Neural crest cell (in vitro differentiated cells): Measurements from ENCODE around the gene EXOSC7. TPM values are rescaled to one million over a fixed set of nuclear protein-coding genes. Genes with fewer than 3 reads are reported as not detected.
"Not testable (repeated sequence)": the region's sequence is repeated elsewhere in the genome, so short reads cannot be mapped to it uniquely, and the experiment has no call there.

Source experiments
- DNase-seq: peaks from one replicate; pipeline ENCODE4 v3.0.0; 2021; ENCODE audit warnings: low read depth, mixed read lengths, low spot score
- H3K27ac Mint-ChIP-seq: one replicate; pipeline ENCODE4 v1.8.0; 2021; ENCODE audit warnings: mild to moderate bottlenecking, mixed read lengths; ENCODE audit not compliant: unreplicated experiment
- H3K27me3 Mint-ChIP-seq: 2 replicates; pipeline ENCODE4 v1.8.0; 2021; ENCODE audit warnings: low read depth, mild to moderate bottlenecking, mixed read lengths
- H3K36me3 Mint-ChIP-seq: 2 replicates; pipeline ENCODE4 v1.8.0; 2021; ENCODE audit warnings: low read depth, mild to moderate bottlenecking, mixed read lengths
- H3K4me1 Mint-ChIP-seq: 2 replicates; pipeline ENCODE4 v1.8.0; 2021; ENCODE audit warnings: mixed read lengths
- H3K4me3 Mint-ChIP-seq: one replicate; pipeline ENCODE4 v1.8.0; 2021; ENCODE audit warnings: mild to moderate bottlenecking, mixed read lengths
- H3K9me3 Mint-ChIP-seq: 2 replicates; pipeline ENCODE4 v1.8.0; 2021; ENCODE audit warnings: mixed read lengths
- total RNA-seq: library from RNA; stranded (reverse); gene quantifications from 2 replicates; pipeline ENCODE4 v1.2.1, GENCODE V29; 2021
- TF ChIP-seq, protein P1 (sequence below): fragments of 200-600 bp; sonication (generic); conservative IDR thresholded peaks from 2 replicates; pipeline ENCODE4 v1.5.0; 2021; ENCODE audit warnings: antibody characterized with exemption, mild to moderate bottlenecking

The EXOSC7 gene
- total RNA-seq, 1 donor from 2014 or later = 50.7 TPM

DNA sequence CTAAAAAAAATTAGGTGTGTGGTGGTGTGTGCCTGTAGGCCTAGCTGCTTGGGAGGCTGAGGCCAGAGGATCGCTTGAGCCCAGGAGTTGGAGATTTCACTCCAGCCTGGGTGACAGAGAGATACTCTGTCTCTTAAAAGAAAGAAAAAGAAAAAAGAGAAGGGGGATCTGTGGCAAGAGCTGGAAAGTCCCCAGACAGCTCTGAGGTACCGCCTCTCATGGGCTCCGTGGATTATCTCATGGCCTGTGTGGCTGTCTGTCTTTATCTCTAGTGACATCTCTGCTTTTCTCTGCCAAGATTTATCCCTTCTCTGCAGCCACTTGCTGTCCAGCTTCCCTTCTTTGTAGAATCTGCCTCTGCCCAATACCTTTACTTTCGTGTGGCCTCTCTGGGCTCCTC lies 5.7 kb downstream of the EXOSC7 start:
- Mint-ChIP-seq H3K4me1 (peaks cover 14% of the 10 kb centered on the region), H3K27ac (no peak overlapping the region), H3K27me3 (no peaks in the 10 kb centered on the region), H3K4me3 (peak overlapping the region; percentile 41), H3K36me3 (peaks cover 10% of the 10 kb centered on the region), H3K9me3 (no peaks in the 10 kb centered on the region)
- TF ChIP-seq, protein P1, sequence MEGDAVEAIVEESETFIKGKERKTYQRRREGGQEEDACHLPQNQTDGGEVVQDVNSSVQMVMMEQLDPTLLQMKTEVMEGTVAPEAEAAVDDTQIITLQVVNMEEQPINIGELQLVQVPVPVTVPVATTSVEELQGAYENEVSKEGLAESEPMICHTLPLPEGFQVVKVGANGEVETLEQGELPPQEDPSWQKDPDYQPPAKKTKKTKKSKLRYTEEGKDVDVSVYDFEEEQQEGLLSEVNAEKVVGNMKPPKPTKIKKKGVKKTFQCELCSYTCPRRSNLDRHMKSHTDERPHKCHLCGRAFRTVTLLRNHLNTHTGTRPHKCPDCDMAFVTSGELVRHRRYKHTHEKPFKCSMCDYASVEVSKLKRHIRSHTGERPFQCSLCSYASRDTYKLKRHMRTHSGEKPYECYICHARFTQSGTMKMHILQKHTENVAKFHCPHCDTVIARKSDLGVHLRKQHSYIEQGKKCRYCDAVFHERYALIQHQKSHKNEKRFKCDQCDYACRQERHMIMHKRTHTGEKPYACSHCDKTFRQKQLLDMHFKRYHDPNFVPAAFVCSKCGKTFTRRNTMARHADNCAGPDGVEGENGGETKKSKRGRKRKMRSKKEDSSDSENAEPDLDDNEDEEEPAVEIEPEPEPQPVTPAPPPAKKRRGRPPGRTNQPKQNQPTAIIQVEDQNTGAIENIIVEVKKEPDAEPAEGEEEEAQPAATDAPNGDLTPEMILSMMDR = no peak
- DNase-seq = no peak

DNA sequence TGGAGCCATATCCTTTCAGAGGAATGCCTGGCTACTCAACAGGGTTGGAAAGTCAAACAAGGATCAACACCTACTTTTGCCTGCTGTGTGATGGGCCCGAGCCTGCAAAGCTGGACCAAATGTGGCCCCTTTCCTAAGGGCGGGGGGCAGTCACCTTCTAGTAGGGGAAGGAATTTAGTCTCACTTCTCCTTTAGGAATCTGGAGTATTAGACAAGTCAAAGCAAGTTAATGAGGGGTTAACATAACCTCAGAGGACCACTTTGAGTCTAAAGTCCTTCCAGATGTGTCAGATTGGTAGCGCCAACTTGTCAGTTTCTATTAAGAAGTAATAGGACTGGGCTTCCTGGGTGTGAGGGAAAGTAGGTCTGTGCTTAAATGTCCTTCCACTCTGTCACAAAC lies 6.8 kb downstream of the EXOSC7 start:
- no peaks in the 10 kb centered on the region for H3K27me3 Mint-ChIP-seq
- no peak overlapping the region for H3K27ac Mint-ChIP-seq
- H3K9me3 Mint-ChIP-seq = no peaks in the 10 kb centered on the region
- no peak for DNase-seq
- peaks cover 5% of the 10 kb centered on the region for H3K4me1 Mint-ChIP-seq
- TF ChIP-seq, protein P1 = no peak
- H3K36me3 Mint-ChIP-seq = peaks cover 10% of the 10 kb centered on the region
- H3K4me3 Mint-ChIP-seq = no peak overlapping the region

- Mint-ChIP-seq H3K4me1 (peaks cover 1% of the 10 kb centered on the region), H3K27me3 (no peaks in the 10 kb centered on the region), H3K27ac (no peak overlapping the region), H3K36me3 (peaks cover 10% of the 10 kb centered on the region), H3K4me3 (no peak overlapping the region), H3K9me3 (no peaks in the 10 kb centered on the region)
- no peak for DNase-seq
- TF ChIP-seq, protein P1 = no peak
Measured at GRCh38 chr3:44983484-44983941, 7.5 kb downstream of the EXOSC7 start.

DNA sequence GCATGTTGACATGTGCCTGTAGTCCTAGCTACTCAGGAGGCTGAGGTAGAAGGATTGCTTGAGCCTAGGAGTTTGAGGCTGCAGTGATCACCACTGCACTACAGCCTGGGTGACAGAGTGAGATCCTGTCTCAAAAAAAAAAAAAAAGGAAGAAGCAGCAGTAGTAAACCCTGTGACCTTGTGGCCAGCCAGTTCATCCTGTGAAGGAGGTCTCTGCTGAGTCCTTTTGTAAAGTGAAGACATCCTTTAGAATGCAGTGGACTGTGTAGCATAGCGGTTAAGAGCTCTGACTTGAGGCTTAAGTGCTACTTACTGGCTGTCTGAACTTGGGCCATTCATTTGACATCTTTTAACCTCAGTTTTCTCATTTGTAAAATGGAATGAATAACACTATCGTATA lies 8.3 kb downstream of the EXOSC7 start:
- peaks cover 12% of the 10 kb centered on the region for H3K36me3 Mint-ChIP-seq
- H3K9me3 Mint-ChIP-seq = no peaks in the 10 kb centered on the region
- DNase-seq = no peak
- no peaks in the 10 kb centered on the region for H3K4me1 Mint-ChIP-seq
- H3K27me3 Mint-ChIP-seq = no peaks in the 10 kb centered on the region
- H3K27ac Mint-ChIP-seq = no peak overlapping the region
- no peak overlapping the region for H3K4me3 Mint-ChIP-seq
- TF ChIP-seq, protein P1 = no peak

DNA sequence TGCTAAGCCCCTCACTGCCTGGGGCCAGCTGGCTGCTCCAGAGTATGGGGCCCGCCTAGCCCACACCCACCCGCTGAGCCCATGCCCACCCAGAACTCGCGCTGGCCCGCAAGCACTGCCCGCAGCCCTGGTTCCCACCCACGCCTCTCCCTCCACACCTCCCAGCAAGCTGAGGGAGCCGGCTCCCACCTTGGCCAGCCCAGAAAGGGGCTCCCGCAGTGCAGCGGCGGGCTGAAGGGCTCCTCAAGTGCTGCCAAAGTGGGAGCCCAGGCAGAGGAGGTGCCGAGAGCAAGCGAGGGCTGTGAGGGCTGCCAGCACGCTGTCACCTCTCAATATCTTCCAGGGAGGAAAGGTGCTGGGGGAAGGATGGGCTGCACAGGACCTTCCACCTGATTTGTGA lies 10.3 kb downstream of the EXOSC7 start:
- H3K9me3 Mint-ChIP-seq, H3K4me3 Mint-ChIP-seq, H3K4me1 Mint-ChIP-seq, DNase-seq, H3K27me3 Mint-ChIP-seq, H3K27ac Mint-ChIP-seq: not testable (repeated sequence)
- H3K36me3 Mint-ChIP-seq = peaks cover 18% of the 10 kb centered on the region

- H3K36me3 Mint-ChIP-seq = peaks cover 22% of the 10 kb centered on the region
- H3K4me3 Mint-ChIP-seq = no peak overlapping the region
- H3K9me3 Mint-ChIP-seq = no peaks in the 10 kb centered on the region
Measured at GRCh38 chr3:44987332-44987731, 11.3 kb downstream of the EXOSC7 start.

More at GRCh38 chr3:44987332-44987731, 11.3 kb downstream of the EXOSC7 start:
- no peaks in the 10 kb centered on the region for H3K4me1 Mint-ChIP-seq
- TF ChIP-seq, protein P1 = no peak
- DNase-seq = no peak
- no peak overlapping the region for H3K27ac Mint-ChIP-seq
- no peaks in the 10 kb centered on the region for H3K27me3 Mint-ChIP-seq
